ENCODE measurements around the gene C5orf22. TPM values are rescaled to one million over a fixed set of nuclear protein-coding genes. Genes with fewer than 3 reads are reported as not detected.

The C5orf22 gene
- total and polyA plus RNA-seq, 2 donors (not counting 3 experiments of a cell fraction or from before 2014, with no cell fraction given), result 11.7 to 27.5 TPM

DNA sequence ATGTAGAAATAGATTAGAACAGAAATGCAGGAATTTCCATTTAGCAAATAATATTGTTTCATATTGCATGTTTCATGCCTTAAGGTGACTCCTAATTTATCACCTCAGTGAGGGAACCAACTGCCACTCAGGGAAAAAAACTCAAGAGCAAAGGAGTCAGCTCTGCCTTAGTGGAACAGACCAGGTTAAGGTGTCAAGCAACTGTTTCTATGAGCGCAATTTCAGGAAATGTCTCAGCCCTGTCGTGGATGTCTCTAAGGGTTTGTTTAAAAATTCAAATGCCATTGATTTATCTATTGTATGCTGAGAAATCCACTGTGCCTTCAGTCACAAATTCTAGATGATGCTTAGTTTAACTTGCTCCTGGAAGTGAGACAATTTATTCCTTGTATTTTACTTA lies 72.1 kb downstream of the C5orf22 start:
- H3K4me2 ChIP-seq (ENCODE audit: insufficient read depth, low read length), result no peak overlapping the region
- no peaks in the 10 kb centered on the region for H3K9me1 ChIP-seq (replicated peaks; ENCODE audit: control insufficient read depth, extremely low read depth, insufficient read depth, low read length)
- no peak overlapping the region for H3K27ac ChIP-seq (ENCODE audit: insufficient read depth, low read depth, low read length)
- intact Hi-C loops (cut with micrococcal nuclease) (no loop called here), dilution Hi-C loops (cut with MboI; ENCODE audit: extremely low pct_ligation_motif_present, low sequenced_read_pairs) (no loop called here)
- H4K20me1 ChIP-seq (replicated peaks; ENCODE audit: control insufficient read depth, extremely low read depth, insufficient read depth, low read length), result no peaks in the 10 kb centered on the region
- FAIRE-seq, result no peak
- H3K36me3 ChIP-seq (ENCODE audit: control insufficient read depth in 2 of 2, extremely low read depth in 1 of 2, insufficient read depth in 2 of 2, low read length in 2 of 2), result no peaks in the 10 kb centered on the region
- H3K27me3 ChIP-seq (ENCODE audit: control insufficient read depth in 2 of 2, insufficient read depth in 2 of 2, low read length in 2 of 2), result no peaks in the 10 kb centered on the region
- TF ChIP-seq FOS (IDR thresholded peaks at IDR 0.05; ENCODE audit: borderline replicate concordance, insufficient read depth, low read length), result no peak
- TF ChIP-seq, protein P1, sequence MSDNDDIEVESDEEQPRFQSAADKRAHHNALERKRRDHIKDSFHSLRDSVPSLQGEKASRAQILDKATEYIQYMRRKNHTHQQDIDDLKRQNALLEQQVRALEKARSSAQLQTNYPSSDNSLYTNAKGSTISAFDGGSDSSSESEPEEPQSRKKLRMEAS (IDR thresholded peaks at IDR 0.05; ENCODE audit: insufficient read depth, insufficient read length), result no peak
- TF ChIP-seq POLR2AphosphoS5 (IDR thresholded peaks at IDR 0.05; ENCODE audit: insufficient read depth, low read depth, low read length), result no peak
- TF ChIP-seq MYC (IDR thresholded peaks at IDR 0.05; ENCODE audit: low read depth, low read length), result no peak
- TF ChIP-seq GATA2 (IDR thresholded peaks at IDR 0.05; ENCODE audit: insufficient read depth, insufficient read length, low read depth, low read length), result no peak
- TF ChIP-seq JUN (IDR thresholded peaks at IDR 0.05; ENCODE audit: borderline replicate concordance, insufficient read depth, insufficient read length, low read depth), result no peak
- TF ChIP-seq, protein P2, sequence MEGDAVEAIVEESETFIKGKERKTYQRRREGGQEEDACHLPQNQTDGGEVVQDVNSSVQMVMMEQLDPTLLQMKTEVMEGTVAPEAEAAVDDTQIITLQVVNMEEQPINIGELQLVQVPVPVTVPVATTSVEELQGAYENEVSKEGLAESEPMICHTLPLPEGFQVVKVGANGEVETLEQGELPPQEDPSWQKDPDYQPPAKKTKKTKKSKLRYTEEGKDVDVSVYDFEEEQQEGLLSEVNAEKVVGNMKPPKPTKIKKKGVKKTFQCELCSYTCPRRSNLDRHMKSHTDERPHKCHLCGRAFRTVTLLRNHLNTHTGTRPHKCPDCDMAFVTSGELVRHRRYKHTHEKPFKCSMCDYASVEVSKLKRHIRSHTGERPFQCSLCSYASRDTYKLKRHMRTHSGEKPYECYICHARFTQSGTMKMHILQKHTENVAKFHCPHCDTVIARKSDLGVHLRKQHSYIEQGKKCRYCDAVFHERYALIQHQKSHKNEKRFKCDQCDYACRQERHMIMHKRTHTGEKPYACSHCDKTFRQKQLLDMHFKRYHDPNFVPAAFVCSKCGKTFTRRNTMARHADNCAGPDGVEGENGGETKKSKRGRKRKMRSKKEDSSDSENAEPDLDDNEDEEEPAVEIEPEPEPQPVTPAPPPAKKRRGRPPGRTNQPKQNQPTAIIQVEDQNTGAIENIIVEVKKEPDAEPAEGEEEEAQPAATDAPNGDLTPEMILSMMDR (IDR thresholded peaks at IDR 0.05; ENCODE audit: extremely low read depth in 1 of 2, insufficient read depth in 1 of 2, low read depth in 1 of 2, low read length in 2 of 2), result no peak
- TF ChIP-seq EZH2 (IDR thresholded peaks at IDR 0.05; ENCODE audit: borderline replicate concordance, low read depth, low read length, severe bottlenecking), result no peak
- no peak for TF ChIP-seq POLR2A (IDR thresholded peaks at IDR 0.05; ENCODE audit: low read depth, low read length)
- no TSS peak for BruUV-seq (replicated peaks)
- POLR2A ChIA-PET, result no interaction called here
- H3K79me2 ChIP-seq (ENCODE audit: control insufficient read depth, insufficient read depth, low read length), result no peaks in the 10 kb centered on the region
- H3K9ac ChIP-seq (replicated peaks; ENCODE audit: extremely low read depth, insufficient read depth, low read length), result no peak overlapping the region
- no peak for DNase-seq (ENCODE audit: low read depth, low spot score)
- no peaks in the 10 kb centered on the region for H3K4me1 ChIP-seq (ENCODE audit: control insufficient read depth, extremely low read depth, insufficient read depth, low read length)
- H3K9me3 ChIP-seq (replicated peaks; ENCODE audit: control insufficient read depth, insufficient read depth, low read length), result no peaks in the 10 kb centered on the region
- no peak overlapping the region for H3K4me3 ChIP-seq (replicated peaks in 1 of 3; ENCODE audit: insufficient read depth in 1 of 3, low read depth in 1 of 3, low read length in 3 of 3)
- CTCF ChIA-PET, result no interaction called here
- H2AFZ ChIP-seq (ENCODE audit: low read depth, low read length), result no peak overlapping the region
